Measurements from ENCODE around the gene HTR1A. TPM values are rescaled to one million over a fixed set of nuclear protein-coding genes. Genes with fewer than 3 reads are reported as not detected.

Gene HTR1A
- polyA plus RNA-seq, 1 experiment, result not detected

DNA sequence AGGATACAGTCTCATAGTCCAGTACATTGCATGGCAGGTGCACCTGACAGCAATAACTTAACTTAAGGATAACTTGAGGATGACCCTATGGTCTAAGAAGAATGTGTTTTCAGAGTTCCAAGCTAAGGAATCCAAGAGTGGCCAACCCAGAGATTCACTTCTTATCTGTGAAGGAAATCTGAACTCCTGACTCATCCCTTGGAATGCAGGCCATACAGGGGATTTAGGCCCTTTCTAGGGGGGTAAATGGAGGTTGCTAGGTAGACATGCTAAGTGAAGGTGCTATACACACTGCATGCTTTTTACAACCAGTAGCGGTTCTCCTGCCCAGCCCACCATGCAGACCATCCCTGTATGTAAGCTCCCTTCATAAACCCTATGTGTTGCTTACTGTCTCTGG lies 50.4 kb downstream of the HTR1A start:
- ChIA-PET POLR2A (no interaction called here), CTCF (no interaction called here)

More for the DNA sequence above, 50.4 kb downstream of the HTR1A start:
- no peak overlapping the region for H3K27ac ChIP-seq (ENCODE audit: low read depth, low read length)
- H3K27me3 ChIP-seq (ENCODE audit: control insufficient read depth, insufficient read depth, low read length), result no peaks in the 10 kb centered on the region
- no peak overlapping the region for H3K4me3 ChIP-seq (ENCODE audit: low read depth, low read length)
- H3K9me3 ChIP-seq (ENCODE audit: control insufficient read depth, insufficient read depth, low read length), result no peaks in the 10 kb centered on the region
- DNase-seq (ENCODE audit: low read depth, low spot score), result no peak
- TF ChIP-seq, protein P1, sequence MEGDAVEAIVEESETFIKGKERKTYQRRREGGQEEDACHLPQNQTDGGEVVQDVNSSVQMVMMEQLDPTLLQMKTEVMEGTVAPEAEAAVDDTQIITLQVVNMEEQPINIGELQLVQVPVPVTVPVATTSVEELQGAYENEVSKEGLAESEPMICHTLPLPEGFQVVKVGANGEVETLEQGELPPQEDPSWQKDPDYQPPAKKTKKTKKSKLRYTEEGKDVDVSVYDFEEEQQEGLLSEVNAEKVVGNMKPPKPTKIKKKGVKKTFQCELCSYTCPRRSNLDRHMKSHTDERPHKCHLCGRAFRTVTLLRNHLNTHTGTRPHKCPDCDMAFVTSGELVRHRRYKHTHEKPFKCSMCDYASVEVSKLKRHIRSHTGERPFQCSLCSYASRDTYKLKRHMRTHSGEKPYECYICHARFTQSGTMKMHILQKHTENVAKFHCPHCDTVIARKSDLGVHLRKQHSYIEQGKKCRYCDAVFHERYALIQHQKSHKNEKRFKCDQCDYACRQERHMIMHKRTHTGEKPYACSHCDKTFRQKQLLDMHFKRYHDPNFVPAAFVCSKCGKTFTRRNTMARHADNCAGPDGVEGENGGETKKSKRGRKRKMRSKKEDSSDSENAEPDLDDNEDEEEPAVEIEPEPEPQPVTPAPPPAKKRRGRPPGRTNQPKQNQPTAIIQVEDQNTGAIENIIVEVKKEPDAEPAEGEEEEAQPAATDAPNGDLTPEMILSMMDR (IDR thresholded peaks at IDR 0.05; ENCODE audit: low read depth, low read length), result no peak

Other genes starting within 250 kb of the HTR1A start
- 0.02 and 0.11 TPM in 2 replicates for gene RNF180, start 203.4 kb upstream of the HTR1A start, polyA plus RNA-seq (2011; rRNA removed)

Data from AG04450 (cell line).